Adrenal gland (tissue), 12 donors: ENCODE data around the gene MAPK4. TPM values are rescaled to one million over a fixed set of nuclear protein-coding genes. Genes with fewer than 3 reads are reported as not detected.
"Not testable (repeated sequence)": the region's sequence is repeated elsewhere in the genome, so short reads cannot be mapped to it uniquely, and the experiment has no call there.

Experiments used
- DNase-seq, 7 donors: peaks; one replicate each; pipeline ENCODE4 v3.0.0-alpha.2; 2019 to 2020
- H3K27ac ChIP-seq, 5 donors: fragments of 200-600 bp; sonication (generic) in 4 of 5; 1 replicate in 3 of 5; 2 replicates in 2 of 5; pipeline versions ENCODE4 v1.5.1 to v1.8.0; 2016 to 2020; ENCODE audit warnings: mild to moderate bottlenecking in 1 of 5
- H3K27me3 ChIP-seq: fragments of 200-600 bp; 2 replicates; pipeline ENCODE4 v1.8.0; 2021
- H3K36me3 ChIP-seq, 2 donors: fragments of 200-600 bp; replicated peaks in 1 of 2; 1 replicate in 1 of 2; 2 replicates in 1 of 2; pipeline versions ENCODE4 v1.5.1 to v1.8.0; 2018 to 2022
- H3K4me1 ChIP-seq, 2 donors: fragments of 200-600 bp; replicated peaks in 1 of 2; 1 replicate in 1 of 2; 2 replicates in 1 of 2; pipeline versions ENCODE4 v1.5.1 to v1.8.0; 2018 to 2021
- H3K4me3 ChIP-seq, 4 donors: fragments of 200-600 bp; sonication (generic) in 3 of 4; one replicate each; pipeline ENCODE4 v1.5.1; 2016 to 2018
- H3K9me3 ChIP-seq, 3 donors: fragments of 200-600 bp; sonication (generic) in 1 of 3; replicated peaks in 1 of 3; 1 replicate in 2 of 3; 2 replicates in 1 of 3; pipeline versions ENCODE4 v1.5.1 to v1.8.0; 2016 to 2021
- POLR2A ChIP-seq, 2 donors: fragments of 450-650 bp; IDR thresholded peaks; one replicate each; pipeline ENCODE4 v1.6.1; 2017; ENCODE audit warnings: antibody characterized with exemption in 2 of 2, mild to moderate bottlenecking in 2 of 2, moderate library complexity in 1 of 2
- WGBS, 4 donors: extraction: QIAGEN DNeasy Blood & Tissue Kit in 2 of 4; methylation state at CpG; one replicate each; pipeline versions ENCODE4 v1.1.5 to v1.1.7; 2013 to 2017; 5-methylcytosine and 5-hydroxymethylcytosine counted together
- intact Hi-C, 2 donors: fragments of 100-400 bp; cut with DNase I; formaldehyde crosslinking; loops; one replicate each; pipeline versions ENCODE4 v1.14.1 to v1.15.0; 2022 to 2023
- polyA plus RNA-seq, 3 donors: library from polyadenylated mRNA; stranded (reverse); fragments of 200-250 nt in 2 of 3; fragments of 350-450 nt in 1 of 3; fragmentation: Illumina TruSeq in 1 of 3; extraction: RNeasy Lipid Tissue Mini Kit (QIAGEN cat#74804) in 1 of 3; gene quantifications; one replicate each; pipeline ENCODE4 v1.2.3, GENCODE V29; 2013 to 2014
- total RNA-seq, 9 donors: library from RNA; depleted of rRNA in 4 of 9; stranded (reverse); fragments of >200 nt in 4 of 9; fragments of 120-200 nt in 1 of 9; fragmentation: NEBNext Ultra II Directional in 1 of 9; extraction: Animal tissue kit (Norgen Biotek cat#: 25700) in 1 of 9; gene quantifications; one replicate each; pipeline versions ENCODE4 v1.1.0 to v1.2.4, GENCODE V29; 2013 to 2023
- TF ChIP-seq, protein P1 (sequence below), 6 experiments: fragments of 450-650 bp in 4 of 6; fragments of 200-600 bp in 2 of 6; sonication (generic) in 1 of 6; IDR thresholded peaks; 1 replicate in 5 of 6; 2 replicates in 1 of 6; pipeline versions ENCODE4 v1.5.1 to v1.8.0; 2016 to 2021; ENCODE audit warnings: antibody characterized with exemption in 6 of 6, mild to moderate bottlenecking in 2 of 6, moderate library complexity in 1 of 6
- donor health status: healthy with polysubstance abuse.
- donor health status: Bipolar disorder and iron deficiency.
- donor health status: DM: yes; HTN: yes; CAD: no.
- donor health status: DM: no; HTN: no; CAD: no.
- donor health status: DM: no; HTN: no; CAD: no.
- donor health status: DM: yes; HTN: yes; CAD: no.

The MAPK4 gene
- total and polyA plus RNA-seq, 12 donors = 16.3 to 231 (median 33.9) TPM

DNA sequence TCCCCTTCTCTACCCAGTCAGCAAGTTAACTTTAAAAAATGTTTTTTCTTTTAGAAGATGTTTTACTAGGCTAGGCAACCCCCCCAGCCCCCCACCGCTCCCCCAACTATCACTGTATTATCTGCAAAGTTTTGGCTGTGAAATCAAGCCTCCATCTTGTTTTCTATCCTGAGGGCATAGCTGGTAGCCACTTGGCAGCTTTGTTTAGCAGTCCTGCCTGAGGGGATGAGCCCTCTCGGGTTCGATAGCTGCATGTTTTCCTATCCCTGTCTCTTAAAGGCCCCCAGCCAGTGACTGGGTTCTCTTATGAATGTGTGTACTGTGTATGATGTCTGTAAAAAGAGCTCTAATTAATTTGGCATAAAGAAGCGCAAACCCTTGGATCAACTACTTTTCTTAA, 216.5 kb downstream of the MAPK4 start:
- WGBS, 4 donors = 82 to 93% (median 86%) methylated on average over 4 of the region's 4 CpGs
- H3K4me1 ChIP-seq = no peaks in the 10 kb centered on the region
- no peaks in the 10 kb centered on the region for H3K36me3 ChIP-seq
- H3K4me3 ChIP-seq = no peak overlapping the region
- no peak overlapping the region for H3K27ac ChIP-seq
- intact Hi-C loops = no loop called here
- no peaks in the 10 kb centered on the region for H3K9me3 ChIP-seq
- H3K27me3 ChIP-seq = no peaks in the 10 kb centered on the region
- TF ChIP-seq POLR2A (IDR thresholded peaks at IDR 0.05) = no peak
- TF ChIP-seq, protein P1, sequence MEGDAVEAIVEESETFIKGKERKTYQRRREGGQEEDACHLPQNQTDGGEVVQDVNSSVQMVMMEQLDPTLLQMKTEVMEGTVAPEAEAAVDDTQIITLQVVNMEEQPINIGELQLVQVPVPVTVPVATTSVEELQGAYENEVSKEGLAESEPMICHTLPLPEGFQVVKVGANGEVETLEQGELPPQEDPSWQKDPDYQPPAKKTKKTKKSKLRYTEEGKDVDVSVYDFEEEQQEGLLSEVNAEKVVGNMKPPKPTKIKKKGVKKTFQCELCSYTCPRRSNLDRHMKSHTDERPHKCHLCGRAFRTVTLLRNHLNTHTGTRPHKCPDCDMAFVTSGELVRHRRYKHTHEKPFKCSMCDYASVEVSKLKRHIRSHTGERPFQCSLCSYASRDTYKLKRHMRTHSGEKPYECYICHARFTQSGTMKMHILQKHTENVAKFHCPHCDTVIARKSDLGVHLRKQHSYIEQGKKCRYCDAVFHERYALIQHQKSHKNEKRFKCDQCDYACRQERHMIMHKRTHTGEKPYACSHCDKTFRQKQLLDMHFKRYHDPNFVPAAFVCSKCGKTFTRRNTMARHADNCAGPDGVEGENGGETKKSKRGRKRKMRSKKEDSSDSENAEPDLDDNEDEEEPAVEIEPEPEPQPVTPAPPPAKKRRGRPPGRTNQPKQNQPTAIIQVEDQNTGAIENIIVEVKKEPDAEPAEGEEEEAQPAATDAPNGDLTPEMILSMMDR (IDR thresholded peaks at IDR 0.05) = no peak
- no peak for DNase-seq

DNA sequence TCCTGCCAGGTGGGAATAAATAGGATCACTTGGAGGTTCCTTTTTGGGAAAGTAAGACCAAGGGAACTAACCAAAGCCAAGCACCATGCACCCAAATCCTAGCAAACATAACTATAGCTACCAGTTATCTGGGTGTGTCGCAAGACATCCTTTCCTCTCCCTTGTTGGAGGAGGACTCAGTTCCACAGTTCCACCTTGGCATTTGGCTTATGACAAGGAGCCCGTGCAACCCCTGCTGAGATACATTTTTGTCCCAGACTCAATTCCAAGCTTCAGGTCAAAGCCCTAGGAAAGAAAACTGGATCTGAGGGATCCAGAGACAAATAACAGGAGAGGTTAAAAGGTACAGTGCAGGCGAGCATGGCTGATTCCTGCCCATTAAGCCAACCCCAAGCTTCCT, 219.1 kb downstream of the MAPK4 start:
- WGBS, 4 donors = 83 to 93% (median 87%) methylated on average over 3 of the region's 3 CpGs
- H3K27me3 ChIP-seq, H3K9me3 ChIP-seq, H3K4me1 ChIP-seq, H3K36me3 ChIP-seq, intact Hi-C loops, H3K4me3 ChIP-seq, H3K27ac ChIP-seq, DNase-seq: not testable (repeated sequence)

Other genes starting within 250 kb of the MAPK4 start
- 1 to 10 TPM in 4 of 9 donors, under 1 TPM in 5; 0.30 to 8.6 (median 0.72) TPM for gene SKA1, start 185.0 kb upstream of the MAPK4 start, total RNA-seq
- under 1 TPM; 0.40 to 0.88 (median 0.40) TPM for gene SKA1, start 185.0 kb upstream of the MAPK4 start, polyA plus RNA-seq